ENCODE measurements around the gene SPDYC.

DNA sequence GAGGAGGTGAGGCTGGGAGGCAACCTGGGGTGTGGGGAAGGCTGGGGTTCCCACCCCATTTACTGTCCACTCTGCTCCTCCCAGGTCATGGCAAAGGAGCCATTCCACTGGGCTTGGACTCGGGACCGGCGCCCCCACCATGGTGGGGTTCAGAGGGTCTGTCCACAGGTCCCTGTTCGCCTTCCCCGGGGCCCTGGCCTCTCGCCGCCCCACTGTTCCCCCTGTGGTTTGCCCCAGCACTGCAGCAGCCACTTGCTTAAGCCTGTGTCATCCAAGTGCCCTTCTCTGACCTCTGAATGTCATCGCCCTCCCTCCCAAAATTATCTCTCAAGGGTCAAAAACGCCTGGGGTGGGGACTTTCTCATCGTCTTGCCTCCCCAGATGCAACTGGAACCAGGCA lies 2.6 kb downstream of the SPDYC start:
- TF ChIP-seq, protein P1, sequence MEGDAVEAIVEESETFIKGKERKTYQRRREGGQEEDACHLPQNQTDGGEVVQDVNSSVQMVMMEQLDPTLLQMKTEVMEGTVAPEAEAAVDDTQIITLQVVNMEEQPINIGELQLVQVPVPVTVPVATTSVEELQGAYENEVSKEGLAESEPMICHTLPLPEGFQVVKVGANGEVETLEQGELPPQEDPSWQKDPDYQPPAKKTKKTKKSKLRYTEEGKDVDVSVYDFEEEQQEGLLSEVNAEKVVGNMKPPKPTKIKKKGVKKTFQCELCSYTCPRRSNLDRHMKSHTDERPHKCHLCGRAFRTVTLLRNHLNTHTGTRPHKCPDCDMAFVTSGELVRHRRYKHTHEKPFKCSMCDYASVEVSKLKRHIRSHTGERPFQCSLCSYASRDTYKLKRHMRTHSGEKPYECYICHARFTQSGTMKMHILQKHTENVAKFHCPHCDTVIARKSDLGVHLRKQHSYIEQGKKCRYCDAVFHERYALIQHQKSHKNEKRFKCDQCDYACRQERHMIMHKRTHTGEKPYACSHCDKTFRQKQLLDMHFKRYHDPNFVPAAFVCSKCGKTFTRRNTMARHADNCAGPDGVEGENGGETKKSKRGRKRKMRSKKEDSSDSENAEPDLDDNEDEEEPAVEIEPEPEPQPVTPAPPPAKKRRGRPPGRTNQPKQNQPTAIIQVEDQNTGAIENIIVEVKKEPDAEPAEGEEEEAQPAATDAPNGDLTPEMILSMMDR (IDR thresholded peaks at IDR 0.05; ENCODE audit: low read depth, low read length) = no peak
- TF ChIP-seq, protein P2, sequence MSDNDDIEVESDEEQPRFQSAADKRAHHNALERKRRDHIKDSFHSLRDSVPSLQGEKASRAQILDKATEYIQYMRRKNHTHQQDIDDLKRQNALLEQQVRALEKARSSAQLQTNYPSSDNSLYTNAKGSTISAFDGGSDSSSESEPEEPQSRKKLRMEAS (IDR thresholded peaks at IDR 0.05; ENCODE audit: low read depth, low read length) = no peak
- TF ChIP-seq POLR2A (IDR thresholded peaks at IDR 0.05; ENCODE audit: extremely low read depth, insufficient read length) = no peak

All from NB4 (cell line).